ENCODE measurements around the gene RPS6KA4. TPM values are rescaled to one million over a fixed set of nuclear protein-coding genes. Genes with fewer than 3 reads are reported as not detected.

RPS6KA4 gene
- total RNA-seq, 2 experiments from 2014 or later = 13.4 to 16.7 TPM

DNA sequence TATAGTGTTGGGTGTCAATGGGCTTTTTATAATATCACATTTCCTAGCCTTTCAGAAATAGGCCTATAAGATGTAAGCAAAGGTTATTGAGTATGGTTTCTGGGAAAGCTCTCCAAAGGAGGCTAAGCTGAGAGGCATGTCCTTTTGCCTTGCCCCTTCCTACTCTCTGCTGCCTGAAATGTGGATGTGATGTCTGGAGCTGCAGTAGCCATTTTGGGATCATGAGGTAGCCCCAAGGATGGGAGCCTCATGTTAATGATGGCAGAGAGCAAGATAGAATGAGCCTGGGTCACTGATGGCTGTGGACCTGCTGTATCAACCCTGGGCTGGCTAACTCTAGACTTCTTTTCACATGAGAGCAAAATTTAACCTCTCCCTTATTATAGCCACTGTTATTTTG is 29.0 kb downstream of the RPS6KA4 start:
- intact Hi-C loops (cut with micrococcal nuclease; ENCODE audit: unreplicated experiment) = no loop called here
- Histone ChIP-seq H3K4me2 (ENCODE audit: low read length) (no peak overlapping the region), H3K79me2 (ENCODE audit: insufficient read depth, low read depth, low read length) (no peaks in the 10 kb centered on the region), H3K4me1 (ENCODE audit: insufficient read depth, low read length, poor library complexity, severe bottlenecking) (peaks cover 15% of the 10 kb centered on the region), H3K9me2 (ENCODE audit: insufficient read depth, low read length) (no peaks in the 10 kb centered on the region), H4K20me1 (ENCODE audit: insufficient read depth, low read length) (no peaks in the 10 kb centered on the region), H3K9me3 (ENCODE audit: low read length) (no peaks in the 10 kb centered on the region), H3K36me3 (ENCODE audit: insufficient read depth, low read length) (no peaks in the 10 kb centered on the region), H3K4me3 (ENCODE audit: low read depth, low read length, poor library complexity, severe bottlenecking) (no peak overlapping the region), H2AFZ (ENCODE audit: low read length) (no peak overlapping the region), H3K27ac (ENCODE audit: low read depth, low read length, poor library complexity, severe bottlenecking) (no peak overlapping the region)
- no peak for TF ChIP-seq EZH2phosphoT487 (IDR thresholded peaks at IDR 0.05; ENCODE audit: borderline replicate concordance, low read depth, low read length)
- TF ChIP-seq, protein P1, sequence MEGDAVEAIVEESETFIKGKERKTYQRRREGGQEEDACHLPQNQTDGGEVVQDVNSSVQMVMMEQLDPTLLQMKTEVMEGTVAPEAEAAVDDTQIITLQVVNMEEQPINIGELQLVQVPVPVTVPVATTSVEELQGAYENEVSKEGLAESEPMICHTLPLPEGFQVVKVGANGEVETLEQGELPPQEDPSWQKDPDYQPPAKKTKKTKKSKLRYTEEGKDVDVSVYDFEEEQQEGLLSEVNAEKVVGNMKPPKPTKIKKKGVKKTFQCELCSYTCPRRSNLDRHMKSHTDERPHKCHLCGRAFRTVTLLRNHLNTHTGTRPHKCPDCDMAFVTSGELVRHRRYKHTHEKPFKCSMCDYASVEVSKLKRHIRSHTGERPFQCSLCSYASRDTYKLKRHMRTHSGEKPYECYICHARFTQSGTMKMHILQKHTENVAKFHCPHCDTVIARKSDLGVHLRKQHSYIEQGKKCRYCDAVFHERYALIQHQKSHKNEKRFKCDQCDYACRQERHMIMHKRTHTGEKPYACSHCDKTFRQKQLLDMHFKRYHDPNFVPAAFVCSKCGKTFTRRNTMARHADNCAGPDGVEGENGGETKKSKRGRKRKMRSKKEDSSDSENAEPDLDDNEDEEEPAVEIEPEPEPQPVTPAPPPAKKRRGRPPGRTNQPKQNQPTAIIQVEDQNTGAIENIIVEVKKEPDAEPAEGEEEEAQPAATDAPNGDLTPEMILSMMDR (conservative IDR thresholded peaks at IDR 0.05; ENCODE audit: low read length) = no peak
- no peak for DNase-seq (ENCODE audit: low spot score)
- ChIA-PET CTCF (ENCODE audit: unreplicated experiment) (no interaction called here), POLR2A (interaction anchor here (0.6 kb wide), 1 partner anchor 171 kb away, joined by 3 read pairs; no protein-coding TSS in a partner anchor)
- BruUV-seq (replicated peaks) = no TSS peak

DNA sequence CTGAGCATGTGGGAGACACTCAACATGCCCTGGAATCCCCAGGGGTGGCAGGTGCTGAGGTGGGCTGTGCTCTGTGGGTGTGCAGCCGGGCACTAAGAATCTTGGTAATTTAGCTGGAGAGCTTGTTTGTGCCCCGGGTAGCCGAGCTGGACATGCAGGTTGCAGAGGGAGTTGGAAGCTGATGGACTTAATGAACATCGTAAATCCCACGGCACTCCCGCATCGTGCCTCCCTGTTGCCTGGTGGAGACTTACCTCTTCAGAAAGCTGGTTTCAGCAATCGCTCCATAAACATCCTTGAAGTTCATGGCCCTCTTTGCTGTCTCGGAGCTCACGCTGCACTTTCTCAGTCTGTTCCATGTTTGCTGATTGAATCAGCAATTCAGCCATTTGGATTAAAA is 29.9 kb downstream of the RPS6KA4 start:
- no peak for TF ChIP-seq EZH2phosphoT487 (IDR thresholded peaks at IDR 0.05; ENCODE audit: borderline replicate concordance, low read depth, low read length)
- TF ChIP-seq, protein P1 (conservative IDR thresholded peaks at IDR 0.05; ENCODE audit: low read length) = no peak
- intact Hi-C loops (cut with micrococcal nuclease; ENCODE audit: unreplicated experiment) = no loop called here
- Histone ChIP-seq H3K4me2 (ENCODE audit: low read length) (no peak overlapping the region), H4K20me1 (ENCODE audit: insufficient read depth, low read length) (no peaks in the 10 kb centered on the region), H3K9me3 (ENCODE audit: low read length) (no peaks in the 10 kb centered on the region), H3K27ac (ENCODE audit: low read depth, low read length, poor library complexity, severe bottlenecking) (no peak overlapping the region), H3K4me3 (ENCODE audit: low read depth, low read length, poor library complexity, severe bottlenecking) (no peak overlapping the region), H3K36me3 (ENCODE audit: insufficient read depth, low read length) (no peaks in the 10 kb centered on the region), H3K4me1 (ENCODE audit: insufficient read depth, low read length, poor library complexity, severe bottlenecking) (peaks cover 15% of the 10 kb centered on the region), H3K79me2 (ENCODE audit: insufficient read depth, low read depth, low read length) (no peaks in the 10 kb centered on the region), H3K9me2 (ENCODE audit: insufficient read depth, low read length) (no peaks in the 10 kb centered on the region), H2AFZ (ENCODE audit: low read length) (no peak overlapping the region)
- BruUV-seq (replicated peaks) = no TSS peak
- POLR2A ChIA-PET = no interaction called here
- CTCF ChIA-PET (ENCODE audit: unreplicated experiment) = no interaction called here
- DNase-seq (ENCODE audit: low spot score) = no peak

- no peaks in the 10 kb centered on the region for H3K79me2 ChIP-seq (ENCODE audit: insufficient read depth, low read depth, low read length)
- no peaks in the 10 kb centered on the region for H4K20me1 ChIP-seq (ENCODE audit: insufficient read depth, low read length)
- no TSS peak for BruUV-seq (replicated peaks)
- intact Hi-C loops (cut with micrococcal nuclease; ENCODE audit: unreplicated experiment) = no loop called here
- ChIA-PET CTCF (ENCODE audit: unreplicated experiment) (no interaction called here), POLR2A (interaction anchor here (0.6 kb wide), 1 partner anchor 1454 kb away, joined by 4 read pairs; no protein-coding TSS in a partner anchor)
- no peak for TF ChIP-seq EZH2phosphoT487 (IDR thresholded peaks at IDR 0.05; ENCODE audit: borderline replicate concordance, low read depth, low read length)
- no peak for DNase-seq (ENCODE audit: low spot score)
- H3K4me2 ChIP-seq (ENCODE audit: low read length) = no peak overlapping the region
- no peak overlapping the region for H3K4me3 ChIP-seq (ENCODE audit: low read depth, low read length, poor library complexity, severe bottlenecking)
- H3K4me1 ChIP-seq (ENCODE audit: insufficient read depth, low read length, poor library complexity, severe bottlenecking) = peaks cover 15% of the 10 kb centered on the region
- no peaks in the 10 kb centered on the region for H3K9me2 ChIP-seq (ENCODE audit: insufficient read depth, low read length)
- no peak overlapping the region for H3K27ac ChIP-seq (ENCODE audit: low read depth, low read length, poor library complexity, severe bottlenecking)
- no peaks in the 10 kb centered on the region for H3K36me3 ChIP-seq (ENCODE audit: insufficient read depth, low read length)
- no peak overlapping the region for H2AFZ ChIP-seq (ENCODE audit: low read length)
- H3K9me3 ChIP-seq (ENCODE audit: low read length) = no peaks in the 10 kb centered on the region
Observed at GRCh38 chr11:64389851-64390250, 30.9 kb downstream of the RPS6KA4 start.

Data from OCI-LY7 (cell line).